Left lobe of liver (tissue), 2 donors: ENCODE results near the gene CCT3. TPM values are rescaled to one million over a fixed set of nuclear protein-coding genes. Genes with fewer than 3 reads are reported as not detected.
A peak's percentile ranks its signal among the peaks of the same experiment; 100 is the strongest.

Experiments
- ATAC-seq: fragments of 200-7000 bp; cut with Tn5 transposase; one replicate; pipeline ENCODE4 v1.9.1; 2020; ENCODE audit warnings: mild to moderate bottlenecking, moderate library complexity
- DNase-seq: peaks from one replicate; pipeline ENCODE4 v3.0.0-alpha.2; 2020; ENCODE audit warnings: low spot score
- total RNA-seq: library from RNA; stranded (reverse); gene quantifications from one replicate; pipeline ENCODE4 v1.2.1, GENCODE V29; 2021
- donor health status: DM: no; HTN: no; CAD: no; lungs with moderate emphysema.
- donor health status: DM: no; HTN: yes; CAD: no.

CCT3 gene
- total RNA-seq, 1 donor from 2014 or later = 80.8 TPM

DNA sequence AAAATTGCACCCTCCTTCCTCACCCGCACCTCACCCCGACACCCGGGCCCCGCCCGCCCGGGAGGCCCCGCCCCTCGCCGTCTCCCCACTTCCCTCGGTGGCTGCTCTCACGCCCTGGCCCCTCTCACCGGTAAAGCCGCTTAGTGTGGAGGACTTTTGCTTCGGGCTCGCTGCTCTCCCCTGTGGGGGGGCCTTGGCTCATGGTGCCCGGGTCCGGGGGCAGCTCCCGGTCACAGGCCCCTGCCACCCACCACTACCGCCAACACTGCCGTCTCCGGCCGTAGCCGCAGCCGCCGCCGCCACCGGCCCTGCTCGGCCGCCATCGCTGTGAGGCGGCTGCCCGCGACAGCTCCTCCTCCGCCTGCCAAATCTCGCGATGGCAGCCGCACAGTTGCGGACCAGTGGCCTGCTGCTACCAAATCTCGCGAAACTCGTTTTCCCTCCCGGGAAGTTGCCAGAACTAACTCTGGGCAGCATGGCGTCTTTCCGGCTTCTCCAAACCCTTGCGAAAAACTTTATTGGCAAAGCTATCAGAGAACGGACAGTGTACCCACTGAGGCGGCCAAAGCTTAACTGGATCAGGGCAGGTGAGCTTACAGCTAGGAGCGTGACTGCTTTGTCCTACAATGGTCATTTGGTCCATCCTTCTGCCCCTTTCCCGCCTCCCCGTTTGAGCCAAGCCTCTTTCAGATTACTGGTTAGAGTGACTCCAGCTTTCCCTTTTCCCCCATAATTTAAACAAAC is 55.4 kb downstream of the CCT3 start, which contains the start of gene SMG5:
Gene SMG5 (minus strand): TSS at position 347 of the 744 bp plus-strand sequence. CDS start 145 bp downstream, at position 202.
- ATAC-seq = peak; percentile 92

DNA sequence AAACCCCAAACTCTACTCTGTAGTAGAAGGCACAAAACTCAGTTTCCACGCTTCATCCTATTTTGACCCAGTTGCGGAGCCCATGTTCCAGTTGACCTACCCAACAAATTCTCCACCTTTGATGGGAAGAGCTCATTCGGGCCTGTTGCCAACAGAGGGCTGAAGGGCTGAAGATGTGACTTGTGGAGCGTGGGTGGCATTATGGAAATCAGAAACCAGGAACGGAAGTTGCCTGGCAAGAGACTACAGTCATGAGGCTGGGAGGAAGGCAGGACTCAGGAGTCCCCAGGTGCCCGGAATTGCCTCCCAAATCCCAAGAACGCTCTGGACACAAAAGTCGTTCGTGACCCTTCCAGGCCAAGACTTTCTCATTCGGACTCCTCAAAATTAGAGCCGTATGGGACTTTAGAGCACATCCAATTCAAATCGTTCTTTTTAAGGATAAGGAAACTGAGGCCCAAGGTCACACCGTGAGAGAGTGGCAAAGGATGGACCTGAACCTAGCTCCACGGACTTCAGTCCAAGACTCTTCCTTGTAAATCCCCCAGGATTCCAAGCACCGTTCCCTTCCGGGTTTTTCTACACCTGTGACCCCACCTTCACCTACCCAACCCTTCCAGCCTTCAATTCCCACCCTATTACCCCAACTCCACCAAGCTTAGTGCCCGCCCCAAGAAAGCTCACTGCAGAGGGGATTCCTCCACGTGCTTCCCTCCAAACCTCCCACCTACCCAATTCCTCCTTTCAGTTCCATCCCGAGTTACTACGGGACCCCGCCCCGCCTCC is 56.2 kb downstream of the CCT3 start:
- DNase-seq (no peak), ATAC-seq (peak; percentile 10)

More for the DNA sequence above, 55.4 kb downstream of the CCT3 start, which contains the start of gene SMG5:
- peak; percentile 98 for DNase-seq

DNA sequence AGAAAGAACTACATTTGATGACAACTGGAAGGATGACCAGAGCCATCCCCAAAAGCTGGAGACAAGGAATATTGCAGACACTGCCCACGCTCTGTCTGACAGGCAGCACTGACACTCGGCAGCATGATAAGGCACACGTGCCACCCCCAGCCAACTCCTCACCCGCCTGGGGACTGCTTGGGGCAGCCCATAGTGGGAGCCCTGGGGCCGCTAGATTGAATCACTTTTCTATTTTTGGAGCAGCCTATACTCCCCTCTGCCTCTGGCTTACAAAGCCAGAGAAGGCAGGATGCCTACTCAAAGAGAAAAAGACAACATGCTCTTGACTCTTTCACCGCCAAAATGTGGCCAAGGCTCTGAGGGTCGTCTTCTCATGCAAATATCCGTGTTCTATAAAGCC is 56.8 kb downstream of the CCT3 start:
- DNase-seq (no peak), ATAC-seq (no peak)

DNA sequence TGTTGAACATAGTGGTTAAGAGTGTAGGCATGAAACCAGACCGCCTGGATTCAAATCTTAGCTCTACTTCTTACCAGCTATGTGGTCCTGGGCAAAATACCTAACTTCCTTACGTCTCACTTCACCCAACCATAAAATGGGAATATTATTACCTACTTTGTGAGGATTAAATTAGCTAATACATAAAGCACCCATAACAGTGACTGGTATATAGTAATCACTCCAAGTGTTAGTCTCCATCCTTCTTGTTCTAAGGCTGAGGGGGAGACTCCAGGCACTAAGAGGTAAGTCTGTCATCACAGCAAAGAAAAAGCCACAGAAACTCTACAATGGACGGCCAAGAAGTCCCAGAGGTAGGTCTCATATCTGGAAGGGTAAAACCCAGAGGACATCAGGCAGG is 58.3 kb downstream of the CCT3 start:
- DNase-seq (no peak), ATAC-seq (no peak)

DNA sequence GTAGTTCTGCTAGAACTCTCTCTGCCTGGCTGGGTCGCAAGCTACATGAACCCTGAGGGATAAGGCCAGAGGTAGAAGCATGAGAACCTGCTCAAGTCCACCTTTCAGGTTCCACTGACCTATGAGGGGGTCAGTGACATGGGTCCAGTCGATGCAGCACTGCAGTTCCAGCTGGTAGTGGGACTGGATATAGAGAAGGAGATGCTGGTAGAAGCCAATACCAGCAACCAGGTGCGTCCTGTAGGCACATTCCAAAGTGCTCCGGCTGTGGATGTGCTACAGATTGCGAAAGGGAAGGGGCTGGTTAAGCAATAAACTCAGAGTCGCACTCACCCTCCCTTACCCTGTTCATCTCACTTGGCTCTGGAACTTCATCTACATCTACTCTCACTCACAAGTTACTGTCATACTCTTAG is 61.1 kb downstream of the CCT3 start:
- DNase-seq = peak; percentile 68
- peak; percentile 89 for ATAC-seq

DNA sequence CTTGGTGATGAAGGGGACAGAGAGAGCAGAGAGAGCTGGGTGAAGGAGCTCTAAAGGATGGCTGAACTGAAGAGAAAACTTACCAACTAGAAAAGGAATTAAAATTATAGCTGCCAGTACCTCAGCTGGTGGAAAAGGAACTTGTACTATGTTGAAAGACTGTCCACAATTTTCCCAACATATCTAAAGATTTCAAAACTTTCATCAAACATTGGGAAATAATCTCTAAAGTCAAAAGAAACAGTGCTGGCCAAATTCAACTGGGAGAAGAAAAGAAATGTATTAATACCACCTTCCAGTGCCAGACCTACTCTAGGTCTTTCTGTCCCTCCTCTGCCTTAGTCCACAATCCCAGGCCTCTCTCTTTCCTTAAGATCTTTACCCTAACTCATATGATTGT is 61.6 kb downstream of the CCT3 start:
- peak; percentile 18 for ATAC-seq
- DNase-seq = no peak

DNA sequence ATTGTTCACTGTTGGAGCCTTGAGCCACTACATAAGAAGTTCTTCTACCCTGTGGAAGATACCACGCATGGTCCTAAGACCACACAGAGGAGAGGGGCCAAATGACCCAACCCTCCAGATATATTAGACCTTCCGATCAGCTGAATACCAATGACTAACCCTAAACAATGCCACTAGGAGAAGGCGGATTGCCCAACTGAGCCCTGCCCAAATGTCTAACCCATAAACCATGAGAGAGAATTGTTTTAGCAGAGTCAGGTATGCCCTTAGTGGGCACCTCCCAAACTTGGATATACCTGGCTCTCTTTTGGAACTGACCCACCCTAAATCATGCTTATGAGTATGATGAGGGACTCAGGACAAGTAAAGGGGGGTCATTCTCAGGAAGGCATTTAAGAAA is 67.8 kb downstream of the CCT3 start:
- DNase-seq (no peak), ATAC-seq (no peak)

DNA sequence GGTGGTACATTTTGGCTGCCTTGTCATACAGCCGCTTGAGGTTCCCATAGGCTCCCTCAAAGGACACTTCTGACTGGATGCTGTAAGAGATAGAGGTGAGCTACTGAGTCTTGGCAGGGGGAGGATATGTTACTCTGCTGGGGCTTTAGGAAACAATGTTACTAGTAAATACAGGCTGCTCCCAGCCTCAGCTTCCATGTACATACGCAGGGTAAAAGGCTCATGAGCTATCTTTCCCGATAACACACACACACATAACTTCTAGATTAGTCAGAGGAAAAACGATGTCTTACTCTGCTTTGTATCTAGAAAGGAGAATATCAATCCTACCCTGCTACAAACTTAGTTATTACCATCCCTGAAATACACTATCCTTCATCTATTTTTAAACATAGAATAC is 69.8 kb downstream of the CCT3 start:
- ATAC-seq (no peak), DNase-seq (no peak)

DNA sequence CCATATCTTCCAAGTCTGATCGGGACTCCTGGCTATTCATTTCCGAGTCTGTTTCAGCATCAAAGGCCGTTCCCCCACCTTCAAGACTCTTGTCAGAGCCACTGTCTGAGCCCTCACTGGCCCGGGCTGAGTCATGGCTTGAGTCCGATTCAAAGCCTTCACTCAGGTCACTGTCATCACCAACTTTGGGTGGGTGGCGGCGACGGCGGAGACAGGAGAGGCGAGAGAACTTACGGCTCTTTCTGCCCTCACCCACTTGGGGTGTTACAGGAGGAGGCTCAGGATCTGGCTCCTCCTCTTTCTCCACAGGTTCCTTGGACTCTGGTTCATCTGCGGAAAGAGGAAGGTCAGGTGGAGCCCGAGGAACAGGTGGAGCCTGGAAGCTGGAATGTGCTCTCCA is 72.0 kb downstream of the CCT3 start:
- no peak for ATAC-seq
- DNase-seq = no peak

DNA sequence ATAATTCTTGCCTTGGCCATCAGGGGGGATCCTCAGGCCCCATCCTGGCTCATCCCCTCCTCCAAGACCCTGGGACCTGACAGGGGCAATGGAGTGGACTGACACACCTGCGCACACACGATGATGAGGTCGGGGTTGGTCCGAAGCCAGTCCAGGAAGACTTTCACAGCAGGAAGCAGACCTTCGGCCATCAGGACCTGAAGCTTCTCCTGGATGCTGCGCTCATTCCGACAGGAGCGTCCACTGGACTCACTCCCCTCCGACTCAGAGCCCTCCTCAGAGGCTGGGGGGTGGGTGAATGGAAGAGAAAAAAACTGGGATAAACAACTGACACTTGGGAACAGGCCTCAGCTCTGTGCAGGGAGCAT is 74.8 kb downstream of the CCT3 start:
- DNase-seq (no peak), ATAC-seq (no peak)

DNA sequence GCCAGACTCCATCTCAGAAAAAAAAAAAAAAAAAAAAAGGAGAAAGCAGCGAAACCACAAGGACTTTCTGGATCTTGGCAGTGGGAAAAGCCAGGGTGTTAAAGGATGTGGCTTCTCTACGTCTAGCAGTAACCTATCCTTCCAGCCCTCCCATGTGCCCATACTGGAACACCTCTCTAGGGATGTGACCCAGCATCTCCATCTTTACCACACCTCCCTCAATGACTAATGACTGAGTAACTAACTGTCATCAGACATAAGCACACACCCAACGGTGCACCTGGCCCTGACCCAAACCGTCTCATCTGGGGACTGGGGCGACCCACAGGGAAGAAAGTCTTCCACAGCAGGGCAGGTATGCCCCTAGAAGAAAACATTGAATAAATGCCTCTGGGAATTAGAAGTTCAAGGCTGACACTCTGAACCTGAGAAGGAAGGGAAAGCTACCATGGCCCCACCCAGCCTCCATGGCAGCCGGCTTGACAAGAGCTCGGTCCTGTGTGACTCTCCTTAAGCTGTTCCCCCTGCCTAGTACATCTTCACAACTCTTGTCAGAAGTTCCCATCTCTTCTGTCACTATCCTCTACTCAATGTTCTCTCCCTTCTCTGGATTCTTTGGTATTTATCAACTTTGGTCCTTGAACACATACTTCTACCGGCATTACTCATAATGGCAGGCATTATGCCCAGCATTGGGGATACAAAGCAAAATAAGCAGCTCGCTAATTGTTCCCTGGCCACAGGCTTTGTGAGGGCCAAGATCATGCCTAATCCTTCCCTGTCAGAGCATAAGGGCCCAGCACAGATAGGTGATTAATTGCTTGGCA is 75.4 kb downstream of the CCT3 start:
- ATAC-seq (no peak), DNase-seq (no peak)

DNA sequence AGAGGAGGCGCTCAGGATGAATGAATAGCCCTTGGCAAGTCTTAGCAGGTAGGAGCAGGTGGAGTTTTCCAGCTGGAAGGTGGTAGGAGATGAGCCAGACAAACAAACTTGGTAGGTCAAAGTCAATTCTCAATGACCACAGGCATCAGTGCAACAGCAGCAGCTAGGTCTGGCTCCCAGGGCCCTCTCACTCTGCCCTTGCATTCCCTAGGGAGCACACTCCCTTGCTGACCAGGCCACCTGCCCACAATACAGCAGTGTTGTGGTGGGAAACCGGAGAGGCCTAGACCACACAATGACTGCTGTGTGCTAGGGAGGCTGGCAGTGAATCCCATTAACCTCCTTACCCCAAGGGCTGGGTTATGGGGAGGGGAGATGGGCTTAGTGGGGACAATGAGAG is 77.2 kb downstream of the CCT3 start:
- no peak for DNase-seq
- ATAC-seq = peak; percentile 34

DNA sequence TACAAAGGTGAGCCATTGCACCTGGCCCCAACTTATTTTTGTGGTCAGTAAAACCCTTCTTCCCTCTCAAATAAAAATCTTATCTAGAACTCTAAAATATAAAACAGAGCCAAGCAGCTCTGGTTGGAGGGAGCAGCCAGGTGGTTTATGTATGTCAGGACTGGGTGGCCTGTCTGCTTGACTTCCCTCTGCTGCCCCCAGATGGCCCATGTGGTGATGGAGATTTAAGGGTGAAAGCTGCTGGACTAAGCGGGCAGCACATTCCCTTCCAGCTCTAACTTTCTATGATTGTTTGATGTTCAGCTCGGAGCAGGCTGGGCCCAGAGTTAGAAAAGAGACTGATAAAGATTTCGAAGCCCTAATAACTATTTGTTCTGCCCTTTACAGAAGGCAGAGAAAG is 78.3 kb downstream of the CCT3 start:
- no peak for DNase-seq
- ATAC-seq = peak; percentile 43

Other genes starting within 250 kb of the CCT3 start
- gene LMNA, start 223.6 kb downstream of the CCT3 start, total RNA-seq = 120 TPM
- gene SEMA4A, start 184.7 kb downstream of the CCT3 start, total RNA-seq = 0.88 TPM
- 25.4 TPM for gene SLC25A44, start 144.2 kb downstream of the CCT3 start, total RNA-seq
- 26.6 TPM for gene PMF1, start 125.3 kb downstream of the CCT3 start, total RNA-seq
- 1.8 TPM for gene BGLAP, start 96.1 kb downstream of the CCT3 start, total RNA-seq
- gene PAQR6, start 90.2 kb downstream of the CCT3 start, total RNA-seq = 3.3 TPM
- 43.3 TPM for gene SMG5, start 55.5 kb downstream of the CCT3 start, total RNA-seq
- 2.6 TPM for gene TMEM79, start 54.0 kb downstream of the CCT3 start, total RNA-seq
- 32.9 TPM for gene GLMP, start 42.6 kb downstream of the CCT3 start, total RNA-seq
- not detected for gene VHLL, start 39.0 kb downstream of the CCT3 start, total RNA-seq
- 0.40 TPM for gene TSACC, start 234 bp upstream of the CCT3 start, total RNA-seq
- 2.8 TPM for gene RHBG, start 30.9 kb upstream of the CCT3 start, total RNA-seq
- 17.5 TPM for gene MEF2D, start 162.5 kb upstream of the CCT3 start, total RNA-seq
- gene IQGAP3, start 234.3 kb upstream of the CCT3 start, total RNA-seq = 0.23 TPM
- not detected for gene TTC24, start 241.4 kb upstream of the CCT3 start, total RNA-seq